ENCODE measurements around the gene MECP2.

- TF ChIP-seq CTCF (IDR thresholded peaks at IDR 0.05) (no peak), EZH2 (IDR thresholded peaks at IDR 0.05; ENCODE audit: borderline replicate concordance, insufficient read depth, low read depth, low read length, poor library complexity, severe bottlenecking) (no peak)
Measured at GRCh38 chrX:154050113-154050495, 47.4 kb downstream of the MECP2 start.

Measured in B cell (primary cell).